GM12878 (cell line): ENCODE results near the gene MMP14. TPM values are rescaled to one million over a fixed set of nuclear protein-coding genes. Genes with fewer than 3 reads are reported as not detected.

Source experiments
- CREB1 ChIP-seq: IDR thresholded peaks from 2 replicates; pipeline ENCODE4 v1.6.1; 2012; ENCODE audit warnings: low read depth, mild to moderate bottlenecking, inconsistent platforms
- EED ChIP-seq: sonication (generic); IDR thresholded peaks from 2 replicates; pipeline ENCODE4 v1.6.1; 2016; ENCODE audit warnings: antibody characterized with exemption, low read depth
- HDAC2 ChIP-seq: fragments of 200-600 bp; sonication (generic); IDR thresholded peaks from 2 replicates; pipeline ENCODE4 v1.6.1; 2017
- PAX8 ChIP-seq: fragments of 450-650 bp; IDR thresholded peaks from 2 replicates; pipeline ENCODE4 v1.6.1; 2017; ENCODE audit warnings: mild to moderate bottlenecking, moderate library complexity
- PML ChIP-seq: IDR thresholded peaks from 2 replicates; pipeline ENCODE4 v1.6.1; 2012; ENCODE audit warnings: low read length, inconsistent platforms
- SREBF2 ChIP-seq: IDR thresholded peaks from 2 replicates; pipeline ENCODE4 v1.6.1; 2012; ENCODE audit warnings: mild to moderate bottlenecking, low read length
- SRF ChIP-seq, 2 experiments: IDR thresholded peaks; 2 replicates each; pipeline ENCODE4 v1.6.1; 2011; ENCODE audit warnings: low read depth in 2 of 2, low read length in 2 of 2, mild to moderate bottlenecking in 1 of 2, moderate library complexity in 1 of 2
- TAF1 ChIP-seq: IDR thresholded peaks from 2 replicates; pipeline ENCODE4 v1.6.1; 2011; ENCODE audit warnings: mild to moderate bottlenecking, low read depth, low read length, borderline replicate concordance
- TCF3 ChIP-seq: IDR thresholded peaks from 2 replicates; pipeline ENCODE4 v1.6.1; 2012; ENCODE audit warnings: low read depth, mild to moderate bottlenecking, low read length, borderline replicate concordance; ENCODE audit not compliant: insufficient read depth
- YY1 ChIP-seq: IDR thresholded peaks from 2 replicates; pipeline ENCODE4 v1.6.1; 2011; ENCODE audit warnings: low read depth, mild to moderate bottlenecking, low read length
- ZNF217 ChIP-seq: fragments of 450-650 bp; IDR thresholded peaks from 2 replicates; pipeline ENCODE4 v1.6.1; 2017; ENCODE audit warnings: antibody characterized with exemption, mild to moderate bottlenecking
- ZNF24 ChIP-seq: fragments of 450-650 bp; IDR thresholded peaks from 2 replicates; pipeline ENCODE4 v1.6.1; 2017; ENCODE audit warnings: antibody characterized with exemption, mild to moderate bottlenecking
- ZZZ3 ChIP-seq: IDR thresholded peaks from 2 replicates; pipeline ENCODE4 v1.6.1; 2011; ENCODE audit warnings: low read depth; ENCODE audit not compliant: control insufficient read depth, insufficient read length
- polyA plus RNA-seq, 11 experiments: library from polyadenylated mRNA; depleted of rRNA in 4 of 11; unstranded in 6 of 11; stranded (reverse) in 5 of 11; fragments of >200 nt; fragmentation: Nextera tagmentation in 4 of 11; fragmentation: Illumina TruSeq in 1 of 11; extraction: Ambion mirVana in 4 of 11; extraction: Trizol in 1 of 11; gene quantifications; 1 replicate in 1 of 11; 2 replicates in 10 of 11; pipeline versions ENCODE4 v1.2.1 to v1.2.3, GENCODE V29; 2011 to 2016; ENCODE audit warnings: inconsistent platforms in 2 of 11, missing spikeins in 2 of 11, low read depth in 1 of 11
- total RNA-seq, 4 experiments: library from RNA; depleted of rRNA in 3 of 4; stranded (reverse); fragments of >200 nt in 3 of 4; fragmentation: Illumina TruSeq in 1 of 4; extraction: Trizol in 1 of 4; gene quantifications; 2 replicates each; pipeline versions ENCODE4 v1.2.1 to v1.2.3, GENCODE V29; 2013 to 2021
- TF ChIP-seq, protein P1 (sequence below), 3 experiments: IDR thresholded peaks in 2 of 3; conservative IDR thresholded peaks in 1 of 3; 2 replicates each; pipeline ENCODE4 v1.5.1; 2011; ENCODE audit warnings: low read depth in 3 of 3, low read length in 3 of 3, mild to moderate bottlenecking in 3 of 3, control low read depth in 2 of 3, moderate library complexity in 2 of 3, inconsistent platforms in 1 of 3, mixed read lengths in 1 of 3; ENCODE audit not compliant: control insufficient read depth in 2 of 3, insufficient read depth in 1 of 3; ENCODE audit errors: extremely low read depth in 1 of 3
- TF ChIP-seq, protein P2 (sequence below): IDR thresholded peaks from 2 replicates; pipeline ENCODE4 v1.6.1; 2011; ENCODE audit warnings: borderline replicate concordance, low read depth, mild to moderate bottlenecking, moderate library complexity, mixed read lengths, low read length; ENCODE audit not compliant: insufficient read depth; ENCODE audit errors: extremely low read length
- TF ChIP-seq, protein P3 (sequence below): fragments of 450-650 bp; IDR thresholded peaks from 2 replicates; pipeline ENCODE4 v1.6.1; 2018; ENCODE audit warnings: mild to moderate bottlenecking, low read depth, moderate library complexity; ENCODE audit not compliant: partially characterized antibody
- TF ChIP-seq, protein P4 (sequence below): fragments of 450-650 bp; IDR thresholded peaks from 2 replicates; pipeline ENCODE4 v1.6.1; 2017; ENCODE audit warnings: mild to moderate bottlenecking
- TF ChIP-seq, protein P5 (sequence below): IDR thresholded peaks from 2 replicates; pipeline ENCODE4 v1.6.1; 2012; ENCODE audit warnings: low read depth, low read length, improper control_type of control experiment
- TF ChIP-seq, protein P6 (sequence below): IDR thresholded peaks from 2 replicates; pipeline ENCODE4 v1.6.1; 2011; ENCODE audit warnings: low read depth, mild to moderate bottlenecking, low read length, moderate library complexity, borderline replicate concordance; ENCODE audit errors: extremely low read depth

The MMP14 gene
- total and polyA plus RNA-seq, 10 of the 15 experiments (the other 5 are each of a cell fraction or from before 2014, with no cell fraction given) = 0.31 to 1.9 (median 0.70) TPM; not detected in 2

DNA sequence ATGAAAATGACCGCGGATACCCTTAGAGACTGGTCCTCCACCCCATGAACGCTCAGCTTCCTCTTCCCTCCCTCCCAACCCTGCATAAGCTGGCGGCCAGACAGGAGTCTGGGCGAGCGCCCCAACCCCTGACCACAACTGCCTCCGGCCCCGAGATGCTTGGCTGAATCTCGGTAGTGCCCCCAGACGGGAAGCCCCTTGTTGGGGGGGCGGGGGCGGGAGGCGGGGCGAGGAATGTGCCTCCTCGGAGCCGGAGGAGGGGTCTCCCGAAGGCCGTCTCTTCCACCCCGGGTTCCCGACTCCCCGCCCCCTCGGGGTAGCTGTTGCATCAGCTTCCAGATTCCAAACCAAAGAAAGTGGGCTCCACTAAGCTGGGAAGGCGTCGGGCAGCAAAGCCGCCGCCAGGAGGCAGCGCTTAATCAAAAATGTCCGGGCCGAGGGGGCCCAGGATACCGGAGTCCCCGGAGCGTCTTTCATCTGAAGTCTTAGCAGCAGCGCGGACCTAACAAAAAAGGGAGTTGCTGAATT, 13.8 kb upstream of the MMP14 start (continued):
- TF ChIP-seq, protein P1, sequence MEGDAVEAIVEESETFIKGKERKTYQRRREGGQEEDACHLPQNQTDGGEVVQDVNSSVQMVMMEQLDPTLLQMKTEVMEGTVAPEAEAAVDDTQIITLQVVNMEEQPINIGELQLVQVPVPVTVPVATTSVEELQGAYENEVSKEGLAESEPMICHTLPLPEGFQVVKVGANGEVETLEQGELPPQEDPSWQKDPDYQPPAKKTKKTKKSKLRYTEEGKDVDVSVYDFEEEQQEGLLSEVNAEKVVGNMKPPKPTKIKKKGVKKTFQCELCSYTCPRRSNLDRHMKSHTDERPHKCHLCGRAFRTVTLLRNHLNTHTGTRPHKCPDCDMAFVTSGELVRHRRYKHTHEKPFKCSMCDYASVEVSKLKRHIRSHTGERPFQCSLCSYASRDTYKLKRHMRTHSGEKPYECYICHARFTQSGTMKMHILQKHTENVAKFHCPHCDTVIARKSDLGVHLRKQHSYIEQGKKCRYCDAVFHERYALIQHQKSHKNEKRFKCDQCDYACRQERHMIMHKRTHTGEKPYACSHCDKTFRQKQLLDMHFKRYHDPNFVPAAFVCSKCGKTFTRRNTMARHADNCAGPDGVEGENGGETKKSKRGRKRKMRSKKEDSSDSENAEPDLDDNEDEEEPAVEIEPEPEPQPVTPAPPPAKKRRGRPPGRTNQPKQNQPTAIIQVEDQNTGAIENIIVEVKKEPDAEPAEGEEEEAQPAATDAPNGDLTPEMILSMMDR (IDR thresholded peaks at IDR 0.05 in 2 of 3, conservative IDR thresholded peaks at IDR 0.05 in 1 of 3; ENCODE audit: control insufficient read depth in 2 of 3, extremely low read depth in 1 of 3, insufficient read depth in 1 of 3, low read depth in 3 of 3, low read length in 3 of 3) = peak; percentile 73 to 77 (median 76)
- TF ChIP-seq, protein P2, sequence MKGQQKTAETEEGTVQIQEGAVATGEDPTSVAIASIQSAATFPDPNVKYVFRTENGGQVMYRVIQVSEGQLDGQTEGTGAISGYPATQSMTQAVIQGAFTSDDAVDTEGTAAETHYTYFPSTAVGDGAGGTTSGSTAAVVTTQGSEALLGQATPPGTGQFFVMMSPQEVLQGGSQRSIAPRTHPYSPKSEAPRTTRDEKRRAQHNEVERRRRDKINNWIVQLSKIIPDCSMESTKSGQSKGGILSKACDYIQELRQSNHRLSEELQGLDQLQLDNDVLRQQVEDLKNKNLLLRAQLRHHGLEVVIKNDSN = no peak
- TF ChIP-seq CREB1 (0 out of 2 replicates have a peak, but pooled peaks have one; percentile 12), SREBF2 (no peak), ZNF217 (no peak), EED (0 out of 2 replicates have a peak, but pooled peaks have one; percentile 13), HDAC2 (no peak), TAF1 (no peak), TCF3 (no peak), SRF (IDR thresholded peaks at IDR 0.05; ENCODE audit: low read depth in 2 of 2, low read length in 2 of 2) (no peak), PML (no peak), ZZZ3 (no peak), PAX8 (no peak), ZNF24 (no peak), YY1 (peak; percentile 79)
- TF ChIP-seq, protein P3, sequence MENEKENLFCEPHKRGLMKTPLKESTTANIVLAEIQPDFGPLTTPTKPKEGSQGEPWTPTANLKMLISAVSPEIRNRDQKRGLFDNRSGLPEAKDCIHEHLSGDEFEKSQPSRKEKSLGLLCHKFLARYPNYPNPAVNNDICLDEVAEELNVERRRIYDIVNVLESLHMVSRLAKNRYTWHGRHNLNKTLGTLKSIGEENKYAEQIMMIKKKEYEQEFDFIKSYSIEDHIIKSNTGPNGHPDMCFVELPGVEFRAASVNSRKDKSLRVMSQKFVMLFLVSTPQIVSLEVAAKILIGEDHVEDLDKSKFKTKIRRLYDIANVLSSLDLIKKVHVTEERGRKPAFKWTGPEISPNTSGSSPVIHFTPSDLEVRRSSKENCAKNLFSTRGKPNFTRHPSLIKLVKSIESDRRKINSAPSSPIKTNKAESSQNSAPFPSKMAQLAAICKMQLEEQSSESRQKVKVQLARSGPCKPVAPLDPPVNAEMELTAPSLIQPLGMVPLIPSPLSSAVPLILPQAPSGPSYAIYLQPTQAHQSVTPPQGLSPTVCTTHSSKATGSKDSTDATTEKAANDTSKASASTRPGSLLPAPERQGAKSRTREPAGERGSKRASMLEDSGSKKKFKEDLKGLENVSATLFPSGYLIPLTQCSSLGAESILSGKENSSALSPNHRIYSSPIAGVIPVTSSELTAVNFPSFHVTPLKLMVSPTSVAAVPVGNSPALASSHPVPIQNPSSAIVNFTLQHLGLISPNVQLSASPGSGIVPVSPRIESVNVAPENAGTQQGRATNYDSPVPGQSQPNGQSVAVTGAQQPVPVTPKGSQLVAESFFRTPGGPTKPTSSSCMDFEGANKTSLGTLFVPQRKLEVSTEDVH = no peak
- TF ChIP-seq, protein P4, sequence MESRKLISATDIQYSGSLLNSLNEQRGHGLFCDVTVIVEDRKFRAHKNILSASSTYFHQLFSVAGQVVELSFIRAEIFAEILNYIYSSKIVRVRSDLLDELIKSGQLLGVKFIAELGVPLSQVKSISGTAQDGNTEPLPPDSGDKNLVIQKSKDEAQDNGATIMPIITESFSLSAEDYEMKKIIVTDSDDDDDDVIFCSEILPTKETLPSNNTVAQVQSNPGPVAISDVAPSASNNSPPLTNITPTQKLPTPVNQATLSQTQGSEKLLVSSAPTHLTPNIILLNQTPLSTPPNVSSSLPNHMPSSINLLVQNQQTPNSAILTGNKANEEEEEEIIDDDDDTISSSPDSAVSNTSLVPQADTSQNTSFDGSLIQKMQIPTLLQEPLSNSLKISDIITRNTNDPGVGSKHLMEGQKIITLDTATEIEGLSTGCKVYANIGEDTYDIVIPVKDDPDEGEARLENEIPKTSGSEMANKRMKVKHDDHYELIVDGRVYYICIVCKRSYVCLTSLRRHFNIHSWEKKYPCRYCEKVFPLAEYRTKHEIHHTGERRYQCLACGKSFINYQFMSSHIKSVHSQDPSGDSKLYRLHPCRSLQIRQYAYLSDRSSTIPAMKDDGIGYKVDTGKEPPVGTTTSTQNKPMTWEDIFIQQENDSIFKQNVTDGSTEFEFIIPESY = no peak
- TF ChIP-seq, protein P5, sequence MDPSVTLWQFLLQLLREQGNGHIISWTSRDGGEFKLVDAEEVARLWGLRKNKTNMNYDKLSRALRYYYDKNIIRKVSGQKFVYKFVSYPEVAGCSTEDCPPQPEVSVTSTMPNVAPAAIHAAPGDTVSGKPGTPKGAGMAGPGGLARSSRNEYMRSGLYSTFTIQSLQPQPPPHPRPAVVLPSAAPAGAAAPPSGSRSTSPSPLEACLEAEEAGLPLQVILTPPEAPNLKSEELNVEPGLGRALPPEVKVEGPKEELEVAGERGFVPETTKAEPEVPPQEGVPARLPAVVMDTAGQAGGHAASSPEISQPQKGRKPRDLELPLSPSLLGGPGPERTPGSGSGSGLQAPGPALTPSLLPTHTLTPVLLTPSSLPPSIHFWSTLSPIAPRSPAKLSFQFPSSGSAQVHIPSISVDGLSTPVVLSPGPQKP = no peak
- TF ChIP-seq, protein P6, sequence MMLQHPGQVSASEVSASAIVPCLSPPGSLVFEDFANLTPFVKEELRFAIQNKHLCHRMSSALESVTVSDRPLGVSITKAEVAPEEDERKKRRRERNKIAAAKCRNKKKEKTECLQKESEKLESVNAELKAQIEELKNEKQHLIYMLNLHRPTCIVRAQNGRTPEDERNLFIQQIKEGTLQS = no peak
